Duodenal mucosa (tissue), 2 donors: ENCODE data around the gene ACTR8.

Experiments used
- H3K27ac ChIP-seq: one replicate; pipeline ENCODE4 v1.7.0; 2013; ENCODE audit warnings: low read depth, low read length
- H3K27me3 ChIP-seq, 2 donors: one replicate each; pipeline ENCODE4 v1.7.0; 2013; ENCODE audit warnings: low read length in 2 of 2, control low read depth in 1 of 2; ENCODE audit not compliant: insufficient read depth in 2 of 2, control insufficient read depth in 1 of 2
- H3K36me3 ChIP-seq, 2 donors: one replicate each; pipeline ENCODE4 v1.7.0; 2013; ENCODE audit warnings: low read length in 2 of 2, control low read depth in 1 of 2; ENCODE audit not compliant: insufficient read depth in 2 of 2, control insufficient read depth in 1 of 2
- H3K4me1 ChIP-seq, 2 donors: one replicate each; pipeline ENCODE4 v1.7.0; 2013; ENCODE audit warnings: low read length in 2 of 2, control low read depth in 1 of 2; ENCODE audit not compliant: insufficient read depth in 2 of 2, control insufficient read depth in 1 of 2
- H3K4me3 ChIP-seq, 2 donors: one replicate each; pipeline ENCODE4 v1.7.0; 2013; ENCODE audit warnings: low read length in 2 of 2, low read depth in 1 of 2
- H3K9ac ChIP-seq, 2 donors: one replicate each; pipeline ENCODE4 v1.7.0; 2013; ENCODE audit warnings: low read length in 2 of 2, low read depth in 1 of 2
- H3K9me3 ChIP-seq, 2 donors: one replicate each; pipeline ENCODE4 v1.7.0; 2013; ENCODE audit warnings: low read length in 2 of 2, control low read depth in 1 of 2; ENCODE audit not compliant: control insufficient read depth in 1 of 2

The ACTR8 gene

GRCh38 chr3:53835257-53835656, 46.7 kb downstream of the ACTR8 start:
- Histone ChIP-seq H3K27ac (no peak overlapping the region), H3K4me1 (no peaks in the 10 kb centered on the region), H3K9me3 (no peaks in the 10 kb centered on the region), H3K9ac (no peak overlapping the region), H3K36me3 (peaks cover 7 to 31% of the 10 kb centered on the region in 2 donors), H3K27me3 (no peaks in the 10 kb centered on the region), H3K4me3 (no peak overlapping the region)

- no peak overlapping the region for H3K9ac ChIP-seq
- H3K27ac ChIP-seq: no peak overlapping the region
- H3K4me3 ChIP-seq: no peak overlapping the region
- no peaks in the 10 kb centered on the region for H3K27me3 ChIP-seq
- H3K4me1 ChIP-seq: no peaks in the 10 kb centered on the region
- no peaks in the 10 kb centered on the region for H3K9me3 ChIP-seq
- H3K36me3 ChIP-seq: peaks cover 7 to 31% of the 10 kb centered on the region in 2 donors
These were observed 47.4 kb downstream of the ACTR8 start for GRCh38 chr3:53834429-53835095.

GRCh38 chr3:53833700-53834099, 48.3 kb downstream of the ACTR8 start:
- H3K27me3 ChIP-seq: no peaks in the 10 kb centered on the region
- peaks cover 0 to 4% of the 10 kb centered on the region in 2 donors for H3K4me1 ChIP-seq
- H3K9me3 ChIP-seq: no peaks in the 10 kb centered on the region
- no peak overlapping the region for H3K9ac ChIP-seq
- no peak overlapping the region for H3K27ac ChIP-seq
- H3K36me3 ChIP-seq: peaks cover 2 to 24% of the 10 kb centered on the region in 2 donors
- H3K4me3 ChIP-seq: no peak overlapping the region

GRCh38 chr3:53833053-53833645, 48.8 kb downstream of the ACTR8 start:
- Histone ChIP-seq H3K4me3 (no peak overlapping the region), H3K9ac (no peak overlapping the region), H3K27me3 (no peaks in the 10 kb centered on the region), H3K9me3 (no peaks in the 10 kb centered on the region), H3K27ac (no peak overlapping the region), H3K4me1 (peaks cover 0 to 5% of the 10 kb centered on the region in 2 donors), H3K36me3 (peaks cover 0 to 19% of the 10 kb centered on the region in 2 donors)

GRCh38 chr3:53830944-53831343, 51.0 kb downstream of the ACTR8 start:
- Histone ChIP-seq H3K27me3 (no peaks in the 10 kb centered on the region), H3K9me3 (no peaks in the 10 kb centered on the region)

GRCh38 chr3:53829605-53830004, 52.3 kb downstream of the ACTR8 start:
- no peaks in the 10 kb centered on the region for H3K9me3 ChIP-seq
- peaks cover 0 to 5% of the 10 kb centered on the region in 2 donors for H3K4me1 ChIP-seq
- no peak overlapping the region for H3K4me3 ChIP-seq
- no peak overlapping the region for H3K27ac ChIP-seq
- no peaks in the 10 kb centered on the region for H3K27me3 ChIP-seq
- peaks cover 0 to 9% of the 10 kb centered on the region in 2 donors for H3K36me3 ChIP-seq
- H3K9ac ChIP-seq: no peak overlapping the region

More at GRCh38 chr3:53830944-53831343, 51.0 kb downstream of the ACTR8 start:
- H3K4me1 ChIP-seq: peaks cover 0 to 5% of the 10 kb centered on the region in 2 donors
- H3K36me3 ChIP-seq: peaks cover 0 to 12% of the 10 kb centered on the region in 2 donors
- no peak overlapping the region for H3K4me3 ChIP-seq
- no peak overlapping the region for H3K9ac ChIP-seq
- H3K27ac ChIP-seq: no peak overlapping the region

GRCh38 chr3:53828581-53828980, 53.4 kb downstream of the ACTR8 start:
- no peak overlapping the region for H3K27ac ChIP-seq
- H3K27me3 ChIP-seq: no peaks in the 10 kb centered on the region

GRCh38 chr3:53826048-53826447, 55.9 kb downstream of the ACTR8 start:
- H3K9ac ChIP-seq: no peak overlapping the region
- peaks cover 0 to 21% of the 10 kb centered on the region in 2 donors for H3K36me3 ChIP-seq
- H3K27ac ChIP-seq: no peak overlapping the region
- peaks cover 0 to 5% of the 10 kb centered on the region in 2 donors for H3K4me1 ChIP-seq
- H3K27me3 ChIP-seq: no peaks in the 10 kb centered on the region
- H3K9me3 ChIP-seq: no peaks in the 10 kb centered on the region
- H3K4me3 ChIP-seq: no peak overlapping the region

More at GRCh38 chr3:53828581-53828980, 53.4 kb downstream of the ACTR8 start:
- H3K9me3 ChIP-seq: no peaks in the 10 kb centered on the region
- peaks cover 0 to 3% of the 10 kb centered on the region in 2 donors for H3K36me3 ChIP-seq
- no peak overlapping the region for H3K9ac ChIP-seq
- H3K4me3 ChIP-seq: no peak overlapping the region
- peaks cover 0 to 5% of the 10 kb centered on the region in 2 donors for H3K4me1 ChIP-seq

GRCh38 chr3:53824795-53825194, 57.2 kb downstream of the ACTR8 start:
- H3K4me1 ChIP-seq: peaks cover 0 to 5% of the 10 kb centered on the region in 2 donors
- no peak overlapping the region for H3K27ac ChIP-seq
- H3K27me3 ChIP-seq: no peaks in the 10 kb centered on the region
- no peak overlapping the region for H3K4me3 ChIP-seq
- no peak overlapping the region for H3K9ac ChIP-seq
- H3K9me3 ChIP-seq: no peaks in the 10 kb centered on the region
- peaks cover 4 to 33% of the 10 kb centered on the region in 2 donors for H3K36me3 ChIP-seq

GRCh38 chr3:53823956-53824657, 57.8 kb downstream of the ACTR8 start:
- H3K27me3 ChIP-seq: no peaks in the 10 kb centered on the region
- H3K4me1 ChIP-seq: peaks cover 0 to 5% of the 10 kb centered on the region in 2 donors
- no peak overlapping the region for H3K27ac ChIP-seq
- no peaks in the 10 kb centered on the region for H3K9me3 ChIP-seq
- H3K36me3 ChIP-seq: peaks cover 6 to 39% of the 10 kb centered on the region in 2 donors
- no peak overlapping the region for H3K9ac ChIP-seq
- no peak overlapping the region for H3K4me3 ChIP-seq
